Tibial artery (tissue), 4 donors: ENCODE results near the gene CLTC.

Experiments used
- DNase-seq, 2 donors: peaks; one replicate each; pipeline ENCODE4 v3.0.0-alpha.2; 2019
- H3K27ac ChIP-seq, 2 donors: fragments of 200-600 bp; sonication (generic) in 1 of 2; 1 replicate in 1 of 2; 2 replicates in 1 of 2; pipeline ENCODE4 v1.5.1; 2018 to 2019; ENCODE audit warnings: mild to moderate bottlenecking in 1 of 2
- H3K27me3 ChIP-seq, 2 donors: fragments of 200-600 bp; sonication (generic) in 1 of 2; one replicate each; pipeline versions ENCODE4 v1.5.1 to v1.6.0; 2016 to 2019
- H3K36me3 ChIP-seq, 3 donors: fragments of 200-600 bp; sonication (generic) in 2 of 3; one replicate each; pipeline ENCODE4 v1.5.1; 2016 to 2019; ENCODE audit warnings: mild to moderate bottlenecking in 2 of 3
- H3K4me1 ChIP-seq, 4 donors: fragments of 200-600 bp; sonication (generic) in 2 of 4; 1 replicate in 3 of 4; 2 replicates in 1 of 4; pipeline ENCODE4 v1.5.1; 2016 to 2019
- H3K4me3 ChIP-seq, 2 donors: fragments of 200-600 bp; sonication (generic) in 1 of 2; 1 replicate in 1 of 2; 2 replicates in 1 of 2; pipeline ENCODE4 v1.5.1; 2018 to 2019; ENCODE audit warnings: mild to moderate bottlenecking in 2 of 2
- H3K9me3 ChIP-seq, 3 donors: fragments of 200-600 bp; sonication (generic) in 1 of 3; one replicate each; pipeline ENCODE4 v1.5.1; 2016 to 2019
- intact Hi-C: fragments of 100-400 bp; cut with DNase I; formaldehyde crosslinking; loops from one replicate; pipeline ENCODE4 v1.15.0; 2023; ENCODE audit warnings: low total_unique reads
- TF ChIP-seq, protein P1 (sequence below), 2 experiments: fragments of 200-600 bp in 1 of 2; fragments of 450-650 bp in 1 of 2; IDR thresholded peaks; one replicate each; pipeline ENCODE4 v1.5.1; 2017 to 2019; ENCODE audit warnings: antibody characterized with exemption in 2 of 2, mild to moderate bottlenecking in 1 of 2, moderate library complexity in 1 of 2

The CLTC gene

GRCh38 chr17:59702304-59702703, 82.6 kb downstream of the CLTC start:
- H3K36me3 ChIP-seq, result peaks cover 19 to 30% (median 25%) of the 10 kb centered on the region in 3 donors
- H3K4me1 ChIP-seq, result peaks cover 0 to 15% (median 9%) of the 10 kb centered on the region in 4 donors
- H3K9me3 ChIP-seq, result no peaks in the 10 kb centered on the region

GRCh38 chr17:59707149-59707970, 87.7 kb downstream of the CLTC start, which contains the start of the genes PTRH2 and VMP1:
TSS of gene PTRH2 (minus strand) at chr17:59707430. CDS start at chr17:59697978, 9,452 bp downstream.
TSS of gene VMP1 (plus strand) at chr17:59707654. CDS start at chr17:59731447, 23,793 bp downstream.
- peak within 1 kb of the TSS; percentile 65 to 78 for H3K4me3 ChIP-seq
- H3K4me1 ChIP-seq, result peaks cover 6 to 38% (median 20%) of the 10 kb centered on the region in 4 donors
- no peaks in the 10 kb centered on the region for H3K9me3 ChIP-seq
- TF ChIP-seq, protein P1, sequence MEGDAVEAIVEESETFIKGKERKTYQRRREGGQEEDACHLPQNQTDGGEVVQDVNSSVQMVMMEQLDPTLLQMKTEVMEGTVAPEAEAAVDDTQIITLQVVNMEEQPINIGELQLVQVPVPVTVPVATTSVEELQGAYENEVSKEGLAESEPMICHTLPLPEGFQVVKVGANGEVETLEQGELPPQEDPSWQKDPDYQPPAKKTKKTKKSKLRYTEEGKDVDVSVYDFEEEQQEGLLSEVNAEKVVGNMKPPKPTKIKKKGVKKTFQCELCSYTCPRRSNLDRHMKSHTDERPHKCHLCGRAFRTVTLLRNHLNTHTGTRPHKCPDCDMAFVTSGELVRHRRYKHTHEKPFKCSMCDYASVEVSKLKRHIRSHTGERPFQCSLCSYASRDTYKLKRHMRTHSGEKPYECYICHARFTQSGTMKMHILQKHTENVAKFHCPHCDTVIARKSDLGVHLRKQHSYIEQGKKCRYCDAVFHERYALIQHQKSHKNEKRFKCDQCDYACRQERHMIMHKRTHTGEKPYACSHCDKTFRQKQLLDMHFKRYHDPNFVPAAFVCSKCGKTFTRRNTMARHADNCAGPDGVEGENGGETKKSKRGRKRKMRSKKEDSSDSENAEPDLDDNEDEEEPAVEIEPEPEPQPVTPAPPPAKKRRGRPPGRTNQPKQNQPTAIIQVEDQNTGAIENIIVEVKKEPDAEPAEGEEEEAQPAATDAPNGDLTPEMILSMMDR (IDR thresholded peaks at IDR 0.05), result no peak
- intact Hi-C loops, result loop anchor here (2.0 kb wide), 1 partner anchor 89 kb away; the partner anchor contains the start of gene CLTC
- no peaks in the 10 kb centered on the region for H3K27me3 ChIP-seq
- peak; percentile 98 to 99 for DNase-seq
- peaks cover 0 to under 1% (median 0%) of the 10 kb centered on the region in 3 donors for H3K36me3 ChIP-seq
- H3K27ac ChIP-seq, result peak within 1 kb of the TSS; percentile 88 to 89

More at GRCh38 chr17:59702304-59702703, 82.6 kb downstream of the CLTC start:
- no peak for DNase-seq
- intact Hi-C loops, result no loop called here
- Histone ChIP-seq H3K4me3 (no peak overlapping the region), H3K27me3 (no peaks in the 10 kb centered on the region), H3K27ac (no peak overlapping the region)
- TF ChIP-seq, protein P1 (IDR thresholded peaks at IDR 0.05), result no peak

DNA sequence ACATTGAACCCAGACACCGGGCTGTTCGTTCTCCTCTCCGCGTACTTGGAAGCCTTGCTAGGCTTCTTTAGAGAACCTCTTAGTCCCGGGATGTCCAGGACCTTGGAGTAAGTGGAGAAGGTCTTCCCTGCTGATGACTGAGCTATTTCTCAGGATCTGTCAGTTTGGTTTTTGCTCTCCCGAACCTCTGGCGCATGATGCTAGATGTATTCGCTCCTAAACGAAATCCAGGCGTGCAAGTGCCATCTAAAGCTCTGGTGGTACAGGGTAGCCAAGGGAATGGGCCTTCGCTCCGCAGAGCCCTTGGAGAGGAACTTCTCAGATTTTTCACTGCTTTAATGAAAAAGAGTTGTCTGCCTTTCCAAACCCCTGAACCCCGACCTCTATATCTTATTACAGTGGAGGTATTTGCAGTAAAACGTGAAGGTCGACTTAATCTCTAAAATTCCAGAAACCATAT, 88.3 kb downstream of the CLTC start:
- H3K9me3 ChIP-seq, result no peaks in the 10 kb centered on the region
- intact Hi-C loops, result loop anchor here (2.0 kb wide), 1 partner anchor 89 kb away; the partner anchor contains the start of gene CLTC
- no peaks in the 10 kb centered on the region for H3K36me3 ChIP-seq
- peaks cover 6 to 38% (median 20%) of the 10 kb centered on the region in 4 donors for H3K4me1 ChIP-seq
- H3K27me3 ChIP-seq, result no peaks in the 10 kb centered on the region
- peak overlapping the region; percentile 65 to 78 for H3K4me3 ChIP-seq
- TF ChIP-seq, protein P1 (IDR thresholded peaks at IDR 0.05), result no peak
- H3K27ac ChIP-seq, result peak overlapping the region; percentile 88 to 89
- DNase-seq, result no peak

DNA sequence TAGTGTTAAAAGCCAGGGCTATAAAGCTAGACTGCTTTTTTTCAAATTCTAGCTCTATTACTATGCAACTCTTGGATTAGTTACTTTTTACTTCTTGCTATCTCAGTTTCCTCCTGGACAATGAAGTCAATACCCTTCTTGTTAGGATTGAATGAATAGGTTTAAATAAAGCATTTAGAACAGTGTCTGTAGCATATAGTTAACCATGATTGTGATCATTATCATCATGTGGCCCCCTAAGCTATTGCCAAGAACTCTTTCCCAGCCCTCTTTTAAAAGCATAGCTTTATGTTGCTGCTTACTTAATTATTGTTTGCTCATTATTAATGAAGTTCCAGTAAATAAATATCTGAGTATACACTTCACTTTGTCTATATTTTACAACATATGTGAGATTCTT, 92.2 kb downstream of the CLTC start:
- peaks cover 6 to 23% (median 11%) of the 10 kb centered on the region in 4 donors for H3K4me1 ChIP-seq
- intact Hi-C loops, result no loop called here
- TF ChIP-seq, protein P1 (IDR thresholded peaks at IDR 0.05), result no peak
- H3K27me3 ChIP-seq, result no peaks in the 10 kb centered on the region
- H3K9me3 ChIP-seq, result no peaks in the 10 kb centered on the region
- H3K27ac ChIP-seq, result no peak overlapping the region
- H3K36me3 ChIP-seq, result no peaks in the 10 kb centered on the region
- H3K4me3 ChIP-seq, result no peak overlapping the region
- DNase-seq, result no peak

- Histone ChIP-seq H3K4me3 (no peak overlapping the region), H3K36me3 (no peaks in the 10 kb centered on the region), H3K27me3 (no peaks in the 10 kb centered on the region), H3K27ac (no peak overlapping the region), H3K9me3 (no peaks in the 10 kb centered on the region), H3K4me1 (peaks cover 6 to 23% (median 11%) of the 10 kb centered on the region in 4 donors)
- TF ChIP-seq, protein P1 (IDR thresholded peaks at IDR 0.05), result no peak
- intact Hi-C loops, result no loop called here
- DNase-seq, result no peak
Observed at GRCh38 chr17:59712862-59713261, 93.2 kb downstream of the CLTC start.
